Ascending aorta (tissue), 2 donors: ENCODE data around the gene IRAK2. TPM values are rescaled to one million over a fixed set of nuclear protein-coding genes. Genes with fewer than 3 reads are reported as not detected.

Experiments
- DNase-seq, 2 donors: peaks; one replicate each; pipeline ENCODE4 v3.0.0-alpha.2; 2019; ENCODE audit warnings: low spot score in 2 of 2
- H3K27ac ChIP-seq, 2 donors: fragments of 200-600 bp; sonication (generic); one replicate each; pipeline ENCODE4 v1.5.1; 2016 to 2017; ENCODE audit warnings: mild to moderate bottlenecking in 1 of 2
- H3K27me3 ChIP-seq: fragments of 200-600 bp; sonication (generic); one replicate; pipeline ENCODE4 v1.5.1; 2017
- H3K36me3 ChIP-seq, 2 donors: fragments of 200-600 bp; sonication (generic); one replicate each; pipeline ENCODE4 v1.5.1; 2016
- H3K4me1 ChIP-seq, 2 donors: fragments of 200-600 bp; sonication (generic); one replicate each; pipeline ENCODE4 v1.5.1; 2016 to 2017; ENCODE audit warnings: mild to moderate bottlenecking in 1 of 2
- H3K4me3 ChIP-seq, 2 donors: fragments of 200-600 bp; sonication (generic); one replicate each; pipeline ENCODE4 v1.5.1; 2016 to 2017; ENCODE audit warnings: mild to moderate bottlenecking in 1 of 2
- H3K9me3 ChIP-seq, 2 donors: fragments of 200-600 bp; sonication (generic); one replicate each; pipeline ENCODE4 v1.5.1; 2016
- CTCF ChIP-seq, 3 experiments: fragments of 200-600 bp in 2 of 3; fragments of 450-650 bp in 1 of 3; sonication (generic) in 2 of 3; IDR thresholded peaks; one replicate each; pipeline ENCODE4 v1.5.1; 2016 to 2019; ENCODE audit warnings: antibody characterized with exemption in 3 of 3, mild to moderate bottlenecking in 1 of 3, moderate library complexity in 1 of 3
- intact Hi-C: fragments of 100-400 bp; cut with DNase I; formaldehyde crosslinking; loops from one replicate; pipeline ENCODE4 v1.15.1; 2023
- total RNA-seq: library from RNA; depleted of rRNA; stranded (reverse); fragments of >200 nt; gene quantifications from one replicate; pipeline ENCODE4 v1.1.0, GENCODE V29; 2016

The IRAK2 gene
- total RNA-seq, 1 donor from 2014 or later = 1.3 TPM

GRCh38 chr3:10226293-10226692 lies 61.6 kb downstream of the IRAK2 start:
- Histone ChIP-seq H3K27ac (no peak overlapping the region), H3K36me3 (peaks cover 9 to 22% of the 10 kb centered on the region in 2 donors), H3K4me3 (no peak overlapping the region), H3K9me3 (no peaks in the 10 kb centered on the region), H3K27me3 (no peaks in the 10 kb centered on the region), H3K4me1 (no peaks in the 10 kb centered on the region)
- TF ChIP-seq CTCF (IDR thresholded peaks at IDR 0.05) = no peak
- no peak for DNase-seq
- intact Hi-C loops = loop anchor here (5.0 to 10.0 kb wide), 2 partner anchors 381 to 509 kb away; partner anchors contain the start of gene RPUSD3

GRCh38 chr3:10228248-10228950 lies 63.7 kb downstream of the IRAK2 start:
- DNase-seq = no peak
- H3K4me1 ChIP-seq = no peaks in the 10 kb centered on the region
- no peak for TF ChIP-seq CTCF (IDR thresholded peaks at IDR 0.05)
- H3K36me3 ChIP-seq = peaks cover 2 to 23% of the 10 kb centered on the region in 2 donors
- no peaks in the 10 kb centered on the region for H3K27me3 ChIP-seq
- H3K4me3 ChIP-seq = no peak overlapping the region
- intact Hi-C loops = loop anchor here (5.0 to 10.0 kb wide), 2 partner anchors 384 to 511 kb away; partner anchors contain the start of gene RPUSD3
- no peak overlapping the region for H3K27ac ChIP-seq
- H3K9me3 ChIP-seq = no peaks in the 10 kb centered on the region

GRCh38 chr3:10229576-10229975 lies 64.9 kb downstream of the IRAK2 start:
- H3K36me3 ChIP-seq = peaks cover 6 to 31% of the 10 kb centered on the region in 2 donors
- intact Hi-C loops = loop anchor here (5.0 to 10.0 kb wide), 2 partner anchors 385 to 512 kb away; partner anchors contain the start of gene RPUSD3
- DNase-seq = no peak
- no peak for TF ChIP-seq CTCF (IDR thresholded peaks at IDR 0.05)
- no peaks in the 10 kb centered on the region for H3K9me3 ChIP-seq
- no peak overlapping the region for H3K4me3 ChIP-seq
- H3K27me3 ChIP-seq = no peaks in the 10 kb centered on the region
- H3K27ac ChIP-seq = no peak overlapping the region
- no peaks in the 10 kb centered on the region for H3K4me1 ChIP-seq

- Histone ChIP-seq H3K27ac (no peak overlapping the region), H3K36me3 (peaks cover 11 to 49% of the 10 kb centered on the region in 2 donors), H3K4me3 (no peak overlapping the region), H3K9me3 (no peaks in the 10 kb centered on the region), H3K27me3 (no peaks in the 10 kb centered on the region), H3K4me1 (no peaks in the 10 kb centered on the region)
- no peak for TF ChIP-seq CTCF (IDR thresholded peaks at IDR 0.05)
- intact Hi-C loops = no loop called here
- DNase-seq = no peak
Measured at GRCh38 chr3:10232137-10232536, 67.4 kb downstream of the IRAK2 start.

GRCh38 chr3:10233988-10234387 lies 69.3 kb downstream of the IRAK2 start:
- H3K36me3 ChIP-seq = peaks cover 16 to 57% of the 10 kb centered on the region in 2 donors
- H3K27me3 ChIP-seq = no peaks in the 10 kb centered on the region
- H3K27ac ChIP-seq = no peak overlapping the region
- intact Hi-C loops = no loop called here
- no peaks in the 10 kb centered on the region for H3K4me1 ChIP-seq
- DNase-seq = no peak
- H3K4me3 ChIP-seq = no peak overlapping the region
- H3K9me3 ChIP-seq = no peaks in the 10 kb centered on the region
- TF ChIP-seq CTCF (IDR thresholded peaks at IDR 0.05) = no peak
